ENCODE data around the gene CNTRL.
"Not testable (repeated sequence)": the region's sequence is repeated elsewhere in the genome, so short reads cannot be mapped to it uniquely, and the experiment has no call there.

Gene CNTRL

DNA sequence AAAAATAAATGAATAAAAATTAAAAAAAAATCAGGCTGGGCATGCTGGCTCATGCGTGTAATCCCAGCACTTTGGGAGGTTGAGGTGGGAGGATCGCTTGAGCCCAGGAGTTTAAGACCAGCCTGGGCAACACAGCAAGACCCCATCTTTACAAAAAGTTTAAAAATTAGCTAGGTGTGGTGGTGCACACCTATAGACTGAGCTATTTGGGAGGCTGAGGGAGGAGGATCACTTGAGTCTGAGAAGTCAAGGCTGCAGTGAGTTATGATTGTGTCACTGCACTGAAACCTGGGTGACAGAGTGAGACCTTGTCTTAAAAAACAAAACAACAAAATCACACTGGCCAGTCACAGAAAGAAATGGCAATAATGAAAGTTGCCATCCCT is 3.4 kb upstream of the CNTRL start:
- DNase-seq (ENCODE audit: low spot score) = peak; percentile 40

DNA sequence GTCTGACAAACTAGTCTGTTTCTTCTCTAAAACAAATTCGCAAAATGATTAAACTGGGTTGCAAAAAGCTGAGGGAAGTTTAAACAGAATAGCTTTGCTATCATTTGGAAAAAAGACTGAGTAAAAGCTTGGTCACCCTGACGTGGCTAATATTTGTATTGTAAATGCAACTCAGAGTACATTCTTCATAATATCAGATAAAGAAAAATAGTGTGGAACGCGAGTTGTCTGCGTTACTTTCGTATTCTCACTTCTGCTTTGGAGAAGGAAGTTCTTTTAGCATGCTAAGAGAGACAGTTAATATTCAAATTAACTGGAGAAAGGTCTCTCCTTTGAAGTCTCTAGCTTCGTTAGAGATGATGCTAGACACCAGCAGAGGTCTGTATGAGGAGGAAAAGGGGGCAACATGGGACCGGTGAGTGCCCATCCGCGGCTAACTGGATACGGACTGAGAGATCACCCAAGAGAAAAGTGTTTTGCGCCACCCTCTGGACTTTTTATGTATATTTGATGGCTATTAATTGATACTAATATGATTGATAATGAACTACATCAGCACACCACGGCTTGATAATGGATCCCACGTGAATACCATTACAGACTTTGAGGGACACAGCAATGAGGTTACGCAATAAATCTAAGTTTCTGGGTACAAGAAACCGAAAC is 2.9 kb upstream of the CNTRL start:
- peak; percentile 37 for DNase-seq (ENCODE audit: low spot score)

DNA sequence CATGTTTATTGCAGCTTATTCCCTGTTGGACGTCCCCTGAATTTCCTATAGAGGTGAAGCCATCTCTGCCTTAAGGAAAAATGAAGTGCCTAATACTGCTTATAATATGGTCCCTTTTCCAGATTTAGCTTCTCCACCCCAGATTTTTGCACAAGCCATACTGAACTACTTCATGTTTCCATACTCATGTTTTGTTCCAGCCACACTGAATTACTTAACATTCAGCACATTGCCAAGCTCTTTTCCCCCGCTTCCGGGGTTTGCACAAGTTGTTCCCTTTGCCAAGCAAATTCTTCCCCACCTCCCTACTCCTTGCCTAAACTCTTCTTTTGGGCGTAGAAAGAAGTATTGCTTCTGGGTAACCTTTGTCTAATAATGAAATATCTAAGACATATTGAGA is 1.7 kb upstream of the CNTRL start:
- no peak for DNase-seq (ENCODE audit: low spot score)

DNA sequence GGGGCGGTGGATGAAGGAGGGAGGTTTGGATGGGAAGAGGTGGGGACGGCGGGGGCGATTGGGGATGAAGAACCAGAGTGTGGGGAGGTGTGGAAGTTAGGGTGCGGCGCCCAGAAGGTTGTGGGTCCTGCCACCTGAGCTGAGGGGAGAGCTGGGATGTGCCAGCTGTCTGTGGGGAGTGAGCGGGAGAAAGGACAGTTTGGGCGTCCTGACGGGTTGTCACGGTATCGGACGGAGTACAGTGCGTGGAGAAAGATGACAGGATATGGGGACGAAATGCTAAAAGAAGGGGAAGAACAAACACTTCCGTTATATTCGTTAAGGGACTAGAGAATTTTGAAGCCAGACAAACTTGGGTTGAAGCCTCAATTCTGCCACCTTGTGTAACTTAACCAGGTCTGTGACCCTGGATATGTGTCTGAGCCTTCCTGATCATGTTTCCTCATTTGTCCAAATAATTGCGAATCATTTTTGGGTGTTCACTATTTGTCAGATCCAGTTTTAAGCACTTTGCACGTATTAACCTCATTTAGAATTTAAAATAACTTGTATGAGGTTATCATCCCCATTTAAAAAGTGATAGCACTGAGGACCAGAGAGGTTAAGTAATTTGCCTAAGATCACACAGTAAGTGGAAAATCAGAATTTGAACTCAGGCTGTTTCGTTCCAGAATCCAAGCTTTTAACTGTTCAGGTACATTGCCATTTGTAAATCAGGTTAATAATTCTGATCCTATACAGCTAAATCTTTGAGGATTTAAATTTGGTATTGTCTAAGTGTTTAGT is 689 bp downstream of the CNTRL start:
- peak; percentile 32 for DNase-seq (ENCODE audit: low spot score)

DNA sequence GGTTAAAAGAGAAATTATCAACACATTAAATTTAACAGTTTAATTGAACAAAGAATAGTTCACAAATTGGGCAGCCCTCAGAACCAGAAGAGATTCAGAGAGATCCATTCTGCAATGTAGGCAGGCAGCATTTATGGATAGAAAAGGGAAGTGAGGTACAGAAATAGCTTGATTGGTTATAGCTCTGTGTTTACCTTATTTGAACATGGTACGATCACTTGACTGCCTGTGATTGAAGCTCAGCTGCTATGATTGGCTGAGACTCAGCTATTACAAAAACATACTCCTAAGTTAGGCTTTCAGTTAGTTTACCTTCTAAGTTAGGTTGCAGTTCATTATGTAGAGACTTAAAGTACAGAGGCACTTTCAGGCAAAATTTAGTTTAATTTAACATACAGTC is 7.3 kb downstream of the CNTRL start:
- no peak for DNase-seq (ENCODE audit: low spot score)

DNA sequence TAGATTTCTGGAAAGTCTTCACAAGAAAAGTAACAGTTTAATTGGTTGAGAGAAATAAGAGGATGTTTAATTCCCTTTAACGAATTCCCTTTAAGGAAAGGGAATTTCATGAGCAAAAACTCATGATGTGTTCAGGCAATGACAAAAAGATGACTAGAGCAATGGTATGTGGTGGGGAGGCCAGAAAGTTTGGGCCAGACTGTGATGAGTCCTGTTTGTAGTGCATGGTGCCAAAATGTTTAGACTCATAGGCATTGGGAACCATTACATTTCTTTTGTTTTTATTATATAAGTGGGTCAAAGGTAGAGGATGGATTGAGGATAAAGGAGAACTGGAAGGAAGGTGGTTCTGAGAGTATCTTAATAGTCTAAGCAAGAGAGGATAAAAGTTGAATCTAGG is 10.9 kb downstream of the CNTRL start:
- no peak for DNase-seq (ENCODE audit: low spot score)

DNA sequence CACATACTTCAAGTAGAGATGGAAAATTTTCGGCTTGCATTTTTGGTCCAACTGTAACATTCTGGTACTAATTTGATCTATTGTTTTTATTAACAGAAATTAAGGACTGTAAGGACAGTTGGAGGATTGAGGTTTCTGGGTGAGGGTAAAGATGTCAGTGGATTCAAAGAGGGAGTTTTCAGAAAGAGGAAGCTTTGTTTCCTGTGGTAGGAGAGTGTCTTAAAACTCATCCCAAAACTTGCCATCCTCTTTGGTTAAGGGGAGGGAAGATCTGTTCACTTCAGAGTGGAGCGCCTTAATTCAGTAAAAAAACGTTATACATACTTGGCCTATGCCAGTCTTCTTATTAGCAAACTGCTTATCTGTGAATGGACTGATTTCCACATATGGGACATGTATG is 13.8 kb downstream of the CNTRL start:
- DNase-seq (ENCODE audit: low spot score) = no peak

DNA sequence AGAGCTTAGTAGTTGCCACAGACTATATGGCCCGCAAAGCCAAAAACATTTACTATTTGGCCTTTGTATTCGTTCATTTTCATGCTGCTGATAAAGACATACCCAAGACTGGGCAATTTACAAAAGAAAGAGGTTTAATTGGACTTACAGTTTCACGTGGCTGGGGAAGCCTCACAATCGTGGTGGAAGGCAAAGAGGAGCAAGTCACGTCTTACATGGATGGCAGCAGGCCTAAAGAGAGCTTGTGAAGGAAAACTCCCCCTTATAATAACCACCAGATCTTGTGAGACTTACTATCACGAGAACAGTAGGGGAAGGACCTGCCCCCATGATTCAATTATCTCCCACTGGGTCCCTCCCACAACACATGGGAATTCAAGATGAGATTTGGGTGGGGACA is 16.0 kb downstream of the CNTRL start:
- DNase-seq (ENCODE audit: low spot score) = not testable (repeated sequence)

DNA sequence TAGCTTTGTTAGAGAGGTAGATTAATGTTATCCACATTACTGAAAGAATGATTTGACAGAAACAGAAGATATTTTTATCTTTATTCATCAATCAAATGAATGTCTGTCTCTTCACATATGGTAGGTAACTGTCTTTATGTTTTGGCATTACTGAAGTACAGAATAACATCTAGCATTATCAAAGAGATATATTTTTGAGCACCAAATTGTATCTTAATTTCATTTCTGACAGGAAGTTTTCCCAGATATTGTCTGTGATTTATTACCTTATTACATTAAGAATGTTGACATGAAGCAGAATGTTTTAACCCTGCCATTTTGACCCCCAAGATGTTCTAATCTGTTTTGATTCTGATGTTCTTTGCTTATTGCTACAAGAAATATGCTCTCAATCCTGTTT is 20.3 kb downstream of the CNTRL start:
- DNase-seq (ENCODE audit: low spot score) = no peak

DNA sequence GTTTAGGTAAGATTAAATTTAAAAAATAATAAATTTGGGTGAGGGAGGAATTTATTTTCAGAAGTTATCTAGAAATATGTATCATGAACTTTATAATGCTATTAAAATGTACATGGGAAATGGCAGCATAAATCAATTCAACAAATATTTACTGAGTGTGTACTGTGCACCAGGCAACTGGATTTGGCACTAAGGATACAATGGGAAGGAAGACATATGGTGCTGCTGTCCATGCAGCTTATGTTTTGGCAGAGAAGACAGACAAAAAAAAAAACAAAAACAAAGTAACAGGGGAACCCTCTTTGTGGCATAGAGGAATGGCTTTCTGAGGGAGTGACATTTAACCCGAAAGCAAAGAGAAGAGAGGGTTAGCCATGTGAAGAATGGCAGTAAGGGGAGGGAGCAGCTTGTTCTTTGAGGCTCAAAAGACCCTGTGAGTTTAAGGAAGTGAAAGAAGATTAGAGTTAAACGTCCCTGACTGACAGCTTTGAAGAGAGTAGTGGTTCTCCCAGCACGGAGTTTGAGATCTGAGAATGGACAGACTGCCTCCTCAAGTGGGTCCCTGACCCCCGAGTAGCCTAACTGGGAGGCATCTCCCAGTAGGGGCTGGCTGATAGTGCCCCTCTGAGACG is 23.9 kb downstream of the CNTRL start:
- no peak for DNase-seq (ENCODE audit: low spot score)

DNA sequence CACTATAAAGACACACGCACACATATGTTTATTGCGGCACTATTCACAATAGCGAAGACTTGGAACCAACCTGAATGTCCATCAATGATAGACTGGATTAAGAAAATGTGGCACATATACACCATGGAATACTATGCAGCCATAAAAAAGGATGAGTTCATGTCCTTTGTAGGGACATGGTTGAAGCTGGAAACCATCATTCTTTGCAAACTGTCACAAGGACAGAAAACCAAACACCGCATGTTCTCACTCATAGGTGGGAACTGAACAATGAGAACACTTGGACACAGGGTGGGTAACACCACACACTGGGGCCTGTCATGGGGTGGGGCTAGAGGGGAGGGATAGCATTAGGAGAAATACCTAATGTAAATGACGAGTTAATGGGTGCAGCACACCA is 29.3 kb downstream of the CNTRL start:
- not testable (repeated sequence) for DNase-seq (ENCODE audit: low spot score)

DNA sequence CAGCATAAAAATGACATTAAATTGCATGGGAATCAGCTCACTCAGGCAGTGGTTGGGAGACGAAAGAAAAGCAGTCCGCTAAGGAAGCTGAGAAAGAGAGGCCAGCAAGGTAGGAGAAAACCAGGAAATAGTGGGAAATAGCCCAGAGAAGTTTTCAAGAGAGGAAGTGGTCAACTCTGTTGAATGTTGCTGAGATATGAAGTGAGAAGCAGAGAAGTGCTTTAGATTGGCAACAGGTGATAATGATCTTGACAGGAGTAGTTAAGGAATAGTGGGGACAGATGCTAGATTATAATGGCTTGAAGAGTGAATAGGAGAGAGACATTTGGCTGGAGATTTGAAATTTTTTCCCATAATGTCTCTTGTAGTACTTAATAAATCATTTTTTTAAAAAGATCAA is 30.8 kb downstream of the CNTRL start:
- no peak for DNase-seq (ENCODE audit: low spot score)

DNA sequence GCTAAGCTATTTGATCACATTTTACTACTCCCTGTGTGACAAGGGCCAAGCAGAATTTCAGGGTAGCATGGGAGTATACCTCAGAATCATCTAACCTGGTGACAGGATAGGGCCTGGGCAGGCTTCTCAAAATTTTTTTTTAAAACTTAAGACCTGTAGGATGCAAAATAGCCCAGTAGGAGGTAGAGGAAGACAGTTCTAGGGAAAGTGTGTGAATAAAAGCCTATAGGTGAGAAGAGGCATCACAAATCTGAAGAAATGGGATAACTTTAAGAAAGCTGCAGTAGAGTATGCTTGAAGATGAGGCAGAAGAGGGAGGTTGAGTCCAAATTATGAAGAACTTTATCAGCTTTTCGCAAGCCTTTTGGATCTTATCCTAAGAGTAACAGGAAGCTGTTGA is 32.3 kb downstream of the CNTRL start:
- no peak for DNase-seq (ENCODE audit: low spot score)

DNA sequence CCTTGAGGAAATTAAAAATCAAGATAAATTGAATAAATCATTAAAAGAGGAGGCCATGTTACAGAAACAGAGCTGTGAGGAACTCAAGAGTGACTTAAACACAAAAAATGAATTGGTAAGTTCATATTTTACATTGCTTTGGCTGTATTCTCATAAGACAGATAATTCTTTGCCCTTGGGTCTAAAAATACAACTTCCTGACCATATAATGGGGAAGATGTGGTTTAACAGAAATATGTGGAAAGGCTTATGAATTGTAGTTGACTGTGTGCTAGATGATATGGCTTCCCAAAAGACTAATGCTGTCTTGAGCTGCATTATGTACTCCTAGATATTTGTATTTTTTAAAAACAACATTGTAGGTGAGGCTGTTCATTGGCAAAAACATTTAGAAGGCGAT is 33.1 kb downstream of the CNTRL start:
- DNase-seq (ENCODE audit: low spot score) = no peak

DNA sequence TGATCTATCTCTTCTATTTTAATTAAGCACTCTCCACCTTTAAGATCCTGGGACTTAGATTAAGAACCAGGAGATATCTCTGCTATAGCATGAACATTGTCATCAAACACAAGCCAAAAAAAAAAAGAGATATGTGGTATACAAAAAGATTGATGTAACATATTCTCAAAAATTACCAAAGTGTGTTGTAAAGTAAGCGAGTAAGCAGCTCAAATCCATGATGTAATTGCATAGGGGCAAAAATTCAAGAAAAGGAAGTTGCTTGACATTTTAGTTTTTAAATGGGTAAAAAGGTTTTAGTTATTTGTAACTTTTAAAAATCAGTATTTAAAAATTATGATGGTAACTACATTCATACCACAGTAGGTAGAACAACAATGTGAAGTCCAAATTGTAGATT is 40.7 kb downstream of the CNTRL start:
- DNase-seq (ENCODE audit: low spot score) = no peak

DNA sequence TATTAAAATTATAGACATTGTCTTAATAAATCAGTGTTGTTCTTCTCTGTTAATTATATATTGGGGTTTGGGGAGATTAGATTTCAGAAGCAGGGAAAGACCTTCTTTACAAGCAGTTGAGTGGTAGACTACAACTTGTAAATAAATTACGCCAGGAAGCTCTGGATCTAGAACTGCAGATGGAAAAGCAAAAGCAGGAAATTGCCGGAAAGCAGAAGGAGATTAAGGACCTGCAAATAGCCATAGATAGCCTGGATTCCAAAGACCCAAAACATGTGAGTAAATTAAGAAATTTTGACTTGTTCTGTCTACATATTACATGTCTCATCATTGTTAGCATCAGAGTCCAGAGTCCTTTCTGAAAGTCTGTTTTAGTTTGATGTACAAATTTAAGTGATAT is 43.5 kb downstream of the CNTRL start:
- no peak for DNase-seq (ENCODE audit: low spot score)

DNA sequence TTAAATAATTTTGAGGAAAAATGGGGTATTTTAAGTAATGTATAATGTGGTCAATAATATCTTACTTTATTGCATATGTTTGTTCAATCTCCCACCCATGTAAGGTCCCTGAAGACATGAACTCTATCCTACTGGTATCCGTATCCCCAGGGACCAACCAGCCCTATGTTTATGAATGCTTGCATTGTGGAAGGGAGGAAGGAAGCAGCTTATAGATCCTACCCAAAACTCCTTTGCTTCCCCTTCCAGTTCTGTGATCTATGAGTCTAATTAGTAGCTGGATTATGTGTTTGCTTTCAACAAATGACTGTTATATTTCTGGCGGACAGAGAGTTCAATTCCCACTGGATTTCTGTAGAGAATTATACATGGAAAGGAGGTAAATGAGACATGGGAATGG is 45.6 kb downstream of the CNTRL start:
- no peak for DNase-seq (ENCODE audit: low spot score)

DNA sequence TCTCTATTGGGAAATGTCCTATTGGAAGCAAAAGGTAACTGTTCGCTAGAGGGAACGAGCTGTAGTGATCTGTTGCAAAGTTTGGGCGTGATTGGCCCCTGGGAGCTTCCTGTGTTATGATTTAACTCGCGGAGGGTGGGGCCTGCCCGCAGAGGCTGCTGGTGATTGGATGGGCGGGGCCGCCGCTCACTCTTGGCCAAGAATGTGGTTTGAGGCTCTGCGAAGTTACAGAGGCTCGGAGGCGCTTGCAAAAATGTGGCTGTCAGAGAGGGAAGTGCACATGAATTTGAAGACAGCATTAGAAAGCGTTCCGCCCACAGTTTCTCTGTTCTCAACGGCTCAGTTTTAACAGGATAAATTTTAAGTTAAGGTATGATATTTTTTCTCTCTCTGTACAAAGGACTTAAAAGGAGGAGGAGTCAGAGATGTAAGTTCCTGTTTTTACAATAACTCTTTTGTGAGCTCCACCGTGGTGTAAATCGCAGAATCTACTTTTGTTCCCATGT is 46.9 kb downstream of the CNTRL start:
- peak; percentile 96 for DNase-seq (ENCODE audit: low spot score)

DNA sequence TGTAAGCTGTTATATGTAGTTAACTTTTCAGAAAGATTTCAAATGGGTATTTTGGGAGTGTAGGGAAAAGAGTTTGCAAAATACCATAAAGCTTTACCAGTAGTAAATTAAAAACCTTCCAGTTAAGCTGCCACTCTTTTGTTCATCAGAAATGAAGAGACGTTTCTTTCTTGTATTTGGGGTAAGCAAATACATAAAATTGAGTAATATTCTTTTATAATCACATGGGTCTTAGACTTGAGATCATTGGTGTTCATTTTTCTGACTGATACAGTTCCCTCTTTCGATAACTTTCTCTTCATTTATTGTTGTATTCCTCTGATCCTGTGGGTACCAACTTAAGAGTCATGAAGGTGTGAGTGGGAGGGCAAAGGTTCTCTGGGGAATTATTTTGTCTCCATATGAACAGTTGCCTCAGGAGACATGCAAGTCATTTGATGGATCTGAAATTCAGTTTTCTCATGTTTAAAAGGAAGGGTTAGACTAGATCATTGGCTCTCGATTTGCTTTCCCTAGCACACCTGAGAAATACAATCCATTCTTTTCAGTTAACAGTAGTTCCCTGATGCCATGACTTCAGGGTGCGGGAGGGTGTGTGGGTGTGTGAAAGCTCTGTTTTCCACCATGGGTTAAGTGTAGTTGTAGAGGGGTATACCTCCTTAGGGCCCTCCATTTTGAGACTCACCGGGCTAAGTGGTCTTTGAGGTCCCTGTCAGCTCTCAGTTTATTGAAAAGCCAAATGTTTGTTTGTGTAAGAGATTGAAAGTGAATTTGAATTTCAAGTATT is 47.7 kb downstream of the CNTRL start:
- no peak for DNase-seq (ENCODE audit: low spot score)

DNA sequence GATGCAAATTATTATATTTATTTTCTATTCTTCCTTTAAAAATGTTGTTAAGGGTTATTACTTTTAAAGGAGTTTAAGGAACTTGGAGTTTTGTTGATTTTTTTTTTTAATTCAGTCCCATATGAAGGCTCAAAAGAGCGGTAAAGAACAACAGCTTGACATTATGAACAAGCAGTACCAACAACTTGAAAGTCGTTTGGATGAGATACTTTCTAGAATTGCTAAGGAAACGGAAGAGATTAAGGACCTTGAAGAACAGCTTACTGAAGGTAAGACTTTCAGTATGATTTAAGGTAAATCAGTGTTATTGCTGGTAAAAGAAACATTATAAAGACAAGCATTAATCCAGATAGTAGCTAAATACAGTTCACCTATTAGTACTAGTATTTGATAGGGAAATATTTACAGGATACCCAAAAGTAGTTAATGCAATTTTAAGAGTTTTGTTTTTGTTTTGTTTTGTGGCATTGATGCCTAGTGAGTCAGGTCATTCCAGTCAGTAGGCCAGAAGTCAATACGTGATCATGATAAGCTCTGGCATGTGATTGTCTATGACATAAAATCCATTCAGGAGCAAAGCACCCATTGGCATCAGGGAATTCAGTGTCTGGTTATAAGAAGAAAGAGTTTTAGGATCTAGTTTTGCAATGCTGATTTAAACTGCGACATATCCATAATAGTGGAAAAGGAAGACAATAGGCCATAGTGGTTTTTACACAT is 49.2 kb downstream of the CNTRL start:
- no peak for DNase-seq (ENCODE audit: low spot score)

DNA sequence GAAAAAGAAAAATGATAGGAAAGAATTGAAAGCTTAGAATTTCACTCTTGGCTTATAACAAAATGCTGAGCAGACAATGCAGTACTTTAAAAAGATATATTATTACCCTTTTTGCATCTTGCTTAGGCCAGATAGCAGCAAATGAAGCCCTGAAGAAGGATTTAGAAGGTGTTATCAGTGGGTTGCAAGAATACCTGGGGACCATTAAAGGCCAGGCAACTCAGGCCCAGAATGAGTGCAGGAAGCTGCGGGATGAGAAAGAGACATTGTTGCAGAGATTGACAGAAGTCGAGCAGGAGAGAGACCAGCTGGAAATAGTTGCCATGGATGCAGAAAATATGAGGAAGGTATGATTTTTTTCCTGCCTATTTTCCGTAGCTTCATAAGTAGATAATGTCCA is 50.8 kb downstream of the CNTRL start:
- no peak for DNase-seq (ENCODE audit: low spot score)

DNA sequence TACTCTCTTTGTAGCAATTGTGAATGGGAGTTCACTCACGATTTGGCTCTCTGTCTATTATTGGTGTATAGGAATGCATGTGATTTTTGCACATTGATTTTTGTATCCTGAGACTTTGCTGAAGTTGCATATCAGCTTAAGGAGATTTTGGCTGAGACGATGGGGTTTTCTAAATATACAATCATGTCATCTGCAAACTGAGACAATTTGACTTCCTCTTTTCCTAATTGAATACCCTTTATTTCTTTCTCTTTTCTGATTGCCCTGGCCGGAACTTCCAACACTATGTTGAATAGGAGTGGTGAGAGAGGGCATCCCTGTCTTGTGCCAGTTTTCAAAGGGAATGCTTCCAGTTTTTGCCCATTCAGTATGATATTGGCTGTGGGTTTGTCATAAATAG is 54.6 kb downstream of the CNTRL start:
- not testable (repeated sequence) for DNase-seq (ENCODE audit: low spot score)
